GM23338 (cell line): ENCODE data around the gene GNB5. TPM values are rescaled to one million over a fixed set of nuclear protein-coding genes. Genes with fewer than 3 reads are reported as not detected.

ENCODE experiments used
- ATAC-seq: fragments of 200-7000 bp; cut with Tn5 transposase; 3 replicates; pipeline ENCODE4 v1.9.1; 2020
- DNase-seq: peaks from one replicate; pipeline ENCODE4 v3.0.0-alpha.2; 2015; ENCODE audit warnings: low spot score
- H2AFZ ChIP-seq: fragments of 200-600 bp; sonication (generic); 2 replicates; pipeline ENCODE4 v1.8.0; 2016; ENCODE audit warnings: antibody characterized with exemption, mild to moderate bottlenecking, moderate library complexity
- H3F3A ChIP-seq: fragments of 200-600 bp; sonication (generic); replicated peaks from 2 replicates; pipeline ENCODE4 v1.8.0; 2017; ENCODE audit warnings: antibody characterized with exemption, mixed run types, low read depth
- H3K27ac ChIP-seq: fragments of 200-600 bp; sonication (generic); 2 replicates; pipeline ENCODE4 v1.6.1; 2016; ENCODE audit warnings: low read depth
- H3K27me3 ChIP-seq: fragments of 200-600 bp; sonication (generic); 2 replicates; pipeline ENCODE4 v1.8.0; 2016; ENCODE audit warnings: mild to moderate bottlenecking, mixed run types, moderate library complexity; ENCODE audit not compliant: insufficient read depth
- H3K36me3 ChIP-seq: fragments of 200-600 bp; sonication (generic); 2 replicates; pipeline ENCODE4 v1.8.0; 2016; ENCODE audit warnings: mild to moderate bottlenecking; ENCODE audit not compliant: insufficient read depth
- H3K4me1 ChIP-seq: fragments of 200-600 bp; sonication (generic); 2 replicates; pipeline ENCODE4 v1.8.0; 2016; ENCODE audit warnings: mild to moderate bottlenecking, moderate library complexity; ENCODE audit not compliant: insufficient read depth
- H3K4me2 ChIP-seq: fragments of 200-600 bp; sonication (generic); 2 replicates; pipeline ENCODE4 v1.7.1; 2017; ENCODE audit warnings: mixed run types
- H3K4me3 ChIP-seq: fragments of 200-600 bp; sonication (generic); 2 replicates; pipeline ENCODE4 v1.6.1; 2016; ENCODE audit warnings: mixed run types
- H3K79me2 ChIP-seq: fragments of 200-600 bp; sonication (generic); replicated peaks from 2 replicates; pipeline ENCODE4 v1.8.0; 2017; ENCODE audit warnings: mild to moderate bottlenecking; ENCODE audit not compliant: insufficient read depth
- H3K9me2 ChIP-seq: fragments of 200-600 bp; sonication (generic); 2 replicates; pipeline ENCODE4 v1.8.0; 2017; ENCODE audit not compliant: insufficient read depth
- H4K20me1 ChIP-seq: fragments of 200-600 bp; sonication (generic); replicated peaks from 2 replicates; pipeline ENCODE4 v1.8.0; 2017; ENCODE audit warnings: mild to moderate bottlenecking; ENCODE audit not compliant: insufficient read depth
- H3K27ac Mint-ChIP-seq: 2 replicates; pipeline ENCODE4 v1.8.0; 2020; ENCODE audit warnings: inconsistent platforms, mild to moderate bottlenecking, moderate library complexity, mixed read lengths
- H3K27me3 Mint-ChIP-seq: 3 replicates; pipeline ENCODE4 v1.8.0; 2022; ENCODE audit warnings: low read depth, mild to moderate bottlenecking, moderate library complexity, mixed read lengths, inconsistent platforms; ENCODE audit not compliant: insufficient read depth, poor library complexity
- H3K36me3 Mint-ChIP-seq: 3 replicates; pipeline ENCODE4 v1.8.0; 2021; ENCODE audit warnings: low read depth, mild to moderate bottlenecking, inconsistent platforms, moderate library complexity, mixed read lengths
- H3K4me1 Mint-ChIP-seq: 3 replicates; pipeline ENCODE4 v1.8.0; 2020; ENCODE audit warnings: mild to moderate bottlenecking, inconsistent platforms, mixed read lengths
- H3K4me3 Mint-ChIP-seq: 3 replicates; pipeline ENCODE4 v1.8.0; 2021; ENCODE audit warnings: moderate library complexity, mild to moderate bottlenecking, inconsistent platforms, mixed read lengths
- H3K9me3 Mint-ChIP-seq: 3 replicates; pipeline ENCODE4 v1.8.0; 2020; ENCODE audit warnings: moderate library complexity, mild to moderate bottlenecking, inconsistent platforms, mixed read lengths
- CREB1 ChIP-seq: fragments of 250-450 bp; sonication (Bioruptor Pico); IDR thresholded peaks from 2 replicates; pipeline ENCODE4 v1.5.0; 2020; ENCODE audit warnings: low read depth, mild to moderate bottlenecking, moderate library complexity
- CTCF ChIP-seq, 2 experiments: fragments of 200-600 bp in 1 of 2; sonication (generic) in 1 of 2; conservative IDR thresholded peaks; 2 replicates each; pipeline versions ENCODE4 v1.5.1 to v1.6.1; 2016 to 2017; ENCODE audit warnings: antibody characterized with exemption in 2 of 2, low read depth in 2 of 2, mild to moderate bottlenecking in 2 of 2, moderate library complexity in 1 of 2
- ETS1 ChIP-seq: IDR thresholded peaks from 2 replicates; pipeline ENCODE4 v1.6.1; 2016; ENCODE audit warnings: antibody characterized with exemption
- EZH2 ChIP-seq: fragments of 200-600 bp; sonication (generic); IDR thresholded peaks from one replicate; pipeline ENCODE4 v1.8.0; 2017; ENCODE audit warnings: antibody characterized with exemption, mild to moderate bottlenecking, low read depth; ENCODE audit not compliant: unreplicated experiment
- EZH2phosphoT487 ChIP-seq: fragments of 200-600 bp; sonication (generic); IDR thresholded peaks from one replicate; pipeline ENCODE4 v1.8.1; 2018; ENCODE audit warnings: antibody characterized with exemption; ENCODE audit not compliant: unreplicated experiment
- JUNB ChIP-seq: IDR thresholded peaks from one replicate; pipeline ENCODE4 v1.6.1; 2016; ENCODE audit warnings: antibody characterized with exemption; ENCODE audit not compliant: unreplicated experiment
- NANOG ChIP-seq: IDR thresholded peaks from 2 replicates; pipeline ENCODE4 v1.6.1; 2016; ENCODE audit warnings: antibody characterized with exemption, borderline replicate concordance
- POLR2AphosphoS5 ChIP-seq: IDR thresholded peaks from 2 replicates; pipeline ENCODE4 v1.6.1; 2016; ENCODE audit warnings: antibody characterized with exemption, low read depth
- REST ChIP-seq: IDR thresholded peaks from one replicate; pipeline ENCODE4 v1.6.1; 2018; ENCODE audit warnings: antibody characterized with exemption; ENCODE audit not compliant: unreplicated experiment
- STAT1 ChIP-seq: IDR thresholded peaks from one replicate; pipeline ENCODE4 v1.6.1; 2016; ENCODE audit warnings: antibody characterized with exemption; ENCODE audit not compliant: unreplicated experiment
- ZNF114 ChIP-seq: fragments of 250-450 bp; sonication (Bioruptor Pico); IDR thresholded peaks from 2 replicates; pipeline ENCODE4 v1.5.0; 2020; ENCODE audit warnings: mild to moderate bottlenecking, moderate library complexity
- ZNF331 ChIP-seq: fragments of 250-450 bp; sonication (Bioruptor Pico); IDR thresholded peaks from 2 replicates; pipeline ENCODE4 v1.5.0; 2020; ENCODE audit warnings: low read depth, mild to moderate bottlenecking, moderate library complexity
- ZNF462 ChIP-seq: fragments of 250-450 bp; sonication (Bioruptor Pico); IDR thresholded peaks from 2 replicates; pipeline ENCODE4 v1.5.0; 2020; ENCODE audit warnings: mild to moderate bottlenecking, moderate library complexity
- polyA plus RNA-seq: library from polyadenylated mRNA; unstranded; fragments of >200 nt; fragmentation: Nextera tagmentation; extraction: Ambion mirVana; gene quantifications from 2 replicates; pipeline ENCODE4 v1.2.1, GENCODE V29; 2016
- total RNA-seq: library from RNA; depleted of rRNA; stranded (reverse); fragments of >200 nt; shearing (Covaris generic); gene quantifications from 2 replicates; pipeline ENCODE4 v1.2.3, GENCODE V29; 2014

The GNB5 gene
- total and polyA plus RNA-seq, 2 experiments from 2014 or later = 23.0 to 40.8 TPM

- TF ChIP-seq POLR2AphosphoS5 (no peak), NANOG (no peak), EZH2phosphoT487 (no peak), ZNF114 (CRISPR knock-in tag) (no peak), EZH2 (no peak)
Observed at GRCh38 chr15:52071570-52071969, 119.6 kb downstream of the GNB5 start (continued).

- Mint-ChIP-seq H3K27ac (no peak overlapping the region), H3K4me3 (no peak overlapping the region), H3K36me3 (peaks cover 6% of the 10 kb centered on the region), H3K4me1 (peaks cover 7% of the 10 kb centered on the region), H3K9me3 (no peaks in the 10 kb centered on the region), H3K27me3 (peaks cover 3% of the 10 kb centered on the region)
- Histone ChIP-seq H3K4me3 (no peak overlapping the region), H3K9me2 (no peaks in the 10 kb centered on the region), H3K79me2 (no peaks in the 10 kb centered on the region), H2AFZ (no peak overlapping the region), H3F3A (0 out of 2 replicates have a peak, but pooled peaks cover 2% of the 10 kb centered on the region), H3K4me1 (no peaks in the 10 kb centered on the region), H4K20me1 (no peaks in the 10 kb centered on the region), H3K36me3 (peaks cover 9% of the 10 kb centered on the region), H3K4me2 (no peak overlapping the region), H3K27ac (no peak overlapping the region), H3K27me3 (no peaks in the 10 kb centered on the region)
- no peak for TF ChIP-seq POLR2AphosphoS5
- TF ChIP-seq JUNB = no peak
- TF ChIP-seq REST = no peak
- no peak for TF ChIP-seq ZNF331 (CRISPR knock-in tag)
- no peak for TF ChIP-seq CTCF (conservative IDR thresholded peaks at IDR 0.05; ENCODE audit: low read depth in 2 of 2)
- no peak for TF ChIP-seq ETS1
- no peak for TF ChIP-seq EZH2
- TF ChIP-seq ZNF462 (CRISPR knock-in tag) = no peak
- no peak for TF ChIP-seq ZNF114 (CRISPR knock-in tag)
- TF ChIP-seq CREB1 (CRISPR knock-in tag) = no peak
- TF ChIP-seq NANOG = no peak
- no peak for TF ChIP-seq STAT1
- ATAC-seq (peak; percentile 17; the same call in 2 of the 3 replicates), DNase-seq (no peak)
Observed at GRCh38 chr15:52069559-52069958, 121.6 kb downstream of the GNB5 start.
